ENCODE measurements around the gene OR52M1. TPM values are rescaled to one million over a fixed set of nuclear protein-coding genes. Genes with fewer than 3 reads are reported as not detected.

OR52M1 gene
- total and polyA plus RNA-seq, 2 of the 13 experiments (the other 11 are each of a cell fraction or from before 2014, with no cell fraction given), result not detected

- CTCF ChIA-PET (ENCODE audit: low intra/inter-chr PET ratio, low total read pairs), result interaction anchor here (1.4 kb wide), 1 partner anchor 354 kb away, joined by 4 read pairs; no protein-coding TSS in a partner anchor
- no peak overlapping the region for H2AFZ ChIP-seq (ENCODE audit: low read length)
Measured at GRCh38 chr11:4541071-4541470, 3.9 kb upstream of the OR52M1 start.

DNA sequence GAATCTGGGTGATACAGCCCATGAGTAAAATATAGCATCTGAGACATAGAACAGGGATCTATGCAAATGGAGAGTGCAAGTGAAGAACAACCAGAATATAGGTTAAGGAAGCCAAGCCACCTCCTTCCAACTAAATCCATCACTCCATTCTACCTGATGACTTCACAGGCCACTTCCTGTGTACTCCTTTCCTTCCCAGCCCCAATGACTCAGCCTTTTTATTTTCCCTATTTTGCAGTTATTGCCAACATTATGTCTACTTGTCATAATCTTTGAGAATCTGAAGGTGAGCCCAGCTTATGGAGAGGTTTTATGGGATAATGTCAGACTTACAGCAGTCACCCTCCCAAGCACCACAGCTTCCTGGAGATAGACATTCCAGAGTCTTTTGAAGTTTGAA is 1.4 kb upstream of the OR52M1 start:
- H2AFZ ChIP-seq (ENCODE audit: low read length), result no peak overlapping the region
- H3K4me3 ChIP-seq (replicated peaks in 1 of 3; ENCODE audit: insufficient read depth in 1 of 3, low read depth in 2 of 3, low read length in 3 of 3), result no peak overlapping the region
- no peak overlapping the region for H3K9ac ChIP-seq (ENCODE audit: insufficient read depth, low read depth, low read length)
- FAIRE-seq (no peak), DNase-seq (ENCODE audit: low spot score) (no peak), ATAC-seq (no peak)
- TF ChIP-seq ZNF496 (CRISPR knock-in tag; IDR thresholded peaks at IDR 0.05; ENCODE audit: insufficient replicate concordance) (no peak), NFE2L2 (IDR thresholded peaks at IDR 0.05; ENCODE audit: low read length) (peak; percentile 25; the same call in 1 of the 2 replicates), ZNF883 (CRISPR knock-in tag; IDR thresholded peaks at IDR 0.05; ENCODE audit: not compliant biosample characterization) (no peak), AKNA (CRISPR knock-in tag; IDR thresholded peaks at IDR 0.05; ENCODE audit: borderline replicate concordance) (no peak)
- peaks cover 7% of the 10 kb centered on the region; the same call in 1 of the 2 replicates for H3K4me1 ChIP-seq (ENCODE audit: insufficient read depth, low read length)
- H3K4me2 ChIP-seq (ENCODE audit: low read depth, low read length), result no peak overlapping the region
- no peaks in the 10 kb centered on the region for H4K20me1 ChIP-seq (ENCODE audit: insufficient read depth, low read length)
- peaks cover 0 to 11% of the 10 kb centered on the region in 2 experiments; a peak in 1 of 5 replicates for H3K27me3 ChIP-seq (ENCODE audit: control insufficient read depth in 1 of 2, insufficient read depth in 2 of 2, low read length in 2 of 2)
- no peaks in the 10 kb centered on the region for H3K36me3 ChIP-seq (replicated peaks in 1 of 2; ENCODE audit: control insufficient read depth in 1 of 2, insufficient read depth in 2 of 2, low read length in 2 of 2)
- BruUV-seq (replicated peaks), result no TSS peak
- POLR2A ChIA-PET, result no interaction called here
- H3K27ac ChIP-seq (ENCODE audit: extremely low read length, insufficient read depth, low read length), result no peak overlapping the region
- H3K9me3 ChIP-seq (ENCODE audit: low read length), result no peaks in the 10 kb centered on the region
- CTCF ChIA-PET (ENCODE audit: low intra/inter-chr PET ratio, low total read pairs), result no interaction called here
- in situ Hi-C loops (cut with HindIII; ENCODE audit: extremely low pct_ligation_motif_present, low pct_unique_long_range_greater_than_20kb), result no loop called here
- intact Hi-C loops (cut with micrococcal nuclease; ENCODE audit: unreplicated experiment), result no loop called here
- H3K79me2 ChIP-seq (ENCODE audit: insufficient read depth, low read length), result no peaks in the 10 kb centered on the region

More at GRCh38 chr11:4541071-4541470, 3.9 kb upstream of the OR52M1 start:
- no peaks in the 10 kb centered on the region for H4K20me1 ChIP-seq (ENCODE audit: insufficient read depth, low read length)
- WGBS (ENCODE audit: low lambda C conversion rate), result 0% methylated on average over 1 of the region's 1 CpG
- no peaks in the 10 kb centered on the region for H3K79me2 ChIP-seq (ENCODE audit: insufficient read depth, low read length)
- no peak overlapping the region for H3K9ac ChIP-seq (ENCODE audit: insufficient read depth, low read depth, low read length)
- no peaks in the 10 kb centered on the region for H3K36me3 ChIP-seq (replicated peaks in 1 of 2; ENCODE audit: control insufficient read depth in 1 of 2, insufficient read depth in 2 of 2, low read length in 2 of 2)
- no peak overlapping the region for H3K4me2 ChIP-seq (ENCODE audit: low read depth, low read length)
- no TSS peak for BruUV-seq (replicated peaks)
- intact Hi-C loops (cut with micrococcal nuclease; ENCODE audit: unreplicated experiment), result no loop called here
- H3K4me1 ChIP-seq (ENCODE audit: insufficient read depth, low read length), result no peaks in the 10 kb centered on the region
- H3K27me3 ChIP-seq (ENCODE audit: control insufficient read depth in 1 of 2, insufficient read depth in 2 of 2, low read length in 2 of 2), result peaks cover 0 to 8% of the 10 kb centered on the region in 2 experiments; a peak in 1 of 5 replicates
- no peak for ATAC-seq
- no peak for FAIRE-seq
- POLR2A ChIA-PET, result no interaction called here
- H3K9me3 ChIP-seq (ENCODE audit: low read length), result no peaks in the 10 kb centered on the region
- no peak overlapping the region for H3K4me3 ChIP-seq (replicated peaks in 1 of 3; ENCODE audit: insufficient read depth in 1 of 3, low read depth in 2 of 3, low read length in 3 of 3)
- in situ Hi-C loops (cut with HindIII; ENCODE audit: extremely low pct_ligation_motif_present, low pct_unique_long_range_greater_than_20kb), result no loop called here
- H3K27ac ChIP-seq (ENCODE audit: extremely low read length, insufficient read depth, low read length), result no peak overlapping the region
- no peak for TF ChIP-seq RFX5 (IDR thresholded peaks at IDR 0.05; ENCODE audit: low read depth, low read length)
- DNase-seq (ENCODE audit: low spot score), result no peak

All from HepG2 (cell line).